GM23338 (cell line): ENCODE data around the gene PLPP2. TPM values are rescaled to one million over a fixed set of nuclear protein-coding genes. Genes with fewer than 3 reads are reported as not detected.

Source experiments
- CREB1 ChIP-seq: fragments of 250-450 bp; sonication (Bioruptor Pico); IDR thresholded peaks from 2 replicates; pipeline ENCODE4 v1.5.0; 2020; ENCODE audit warnings: low read depth, mild to moderate bottlenecking, moderate library complexity
- JUNB ChIP-seq: IDR thresholded peaks from one replicate; pipeline ENCODE4 v1.6.1; 2016; ENCODE audit warnings: antibody characterized with exemption; ENCODE audit not compliant: unreplicated experiment
- NANOG ChIP-seq: IDR thresholded peaks from 2 replicates; pipeline ENCODE4 v1.6.1; 2016; ENCODE audit warnings: antibody characterized with exemption, borderline replicate concordance
- STAT1 ChIP-seq: IDR thresholded peaks from one replicate; pipeline ENCODE4 v1.6.1; 2016; ENCODE audit warnings: antibody characterized with exemption; ENCODE audit not compliant: unreplicated experiment
- polyA plus RNA-seq: library from polyadenylated mRNA; unstranded; fragments of >200 nt; fragmentation: Nextera tagmentation; extraction: Ambion mirVana; gene quantifications from 2 replicates; pipeline ENCODE4 v1.2.1, GENCODE V29; 2016
- total RNA-seq: library from RNA; depleted of rRNA; stranded (reverse); fragments of >200 nt; shearing (Covaris generic); gene quantifications from 2 replicates; pipeline ENCODE4 v1.2.3, GENCODE V29; 2014; rRNA removed
- TF ChIP-seq, protein P1 (sequence below): IDR thresholded peaks from one replicate; pipeline ENCODE4 v1.6.1; 2018; ENCODE audit warnings: antibody characterized with exemption; ENCODE audit not compliant: unreplicated experiment
- TF ChIP-seq, protein P2 (sequence below): fragments of 250-450 bp; sonication (Bioruptor Pico); IDR thresholded peaks from 2 replicates; pipeline ENCODE4 v1.5.0; 2020; ENCODE audit warnings: mild to moderate bottlenecking, moderate library complexity

Gene PLPP2
- total and polyA plus RNA-seq, 2 experiments from 2014 or later = 58.3 to 82.6 TPM

DNA sequence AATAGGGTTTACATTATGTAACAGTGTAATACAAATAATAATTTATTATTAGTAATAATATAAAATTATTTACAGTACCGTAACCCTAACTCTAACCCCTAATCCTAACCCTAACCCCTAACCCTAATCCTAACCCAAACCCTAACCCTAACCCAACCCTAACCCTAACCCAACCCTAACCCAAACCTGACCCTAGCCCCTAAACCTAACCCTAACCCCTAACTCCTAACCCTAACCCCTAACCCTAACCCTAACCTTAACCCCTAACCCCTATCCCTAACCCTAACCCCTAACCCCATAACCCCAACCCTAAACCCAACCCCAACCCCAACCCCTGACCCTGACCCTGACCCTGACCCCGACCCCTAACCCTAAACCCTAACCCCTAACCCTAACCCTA, 45.7 kb downstream of the PLPP2 start (continued):
- TF ChIP-seq, protein P1, sequence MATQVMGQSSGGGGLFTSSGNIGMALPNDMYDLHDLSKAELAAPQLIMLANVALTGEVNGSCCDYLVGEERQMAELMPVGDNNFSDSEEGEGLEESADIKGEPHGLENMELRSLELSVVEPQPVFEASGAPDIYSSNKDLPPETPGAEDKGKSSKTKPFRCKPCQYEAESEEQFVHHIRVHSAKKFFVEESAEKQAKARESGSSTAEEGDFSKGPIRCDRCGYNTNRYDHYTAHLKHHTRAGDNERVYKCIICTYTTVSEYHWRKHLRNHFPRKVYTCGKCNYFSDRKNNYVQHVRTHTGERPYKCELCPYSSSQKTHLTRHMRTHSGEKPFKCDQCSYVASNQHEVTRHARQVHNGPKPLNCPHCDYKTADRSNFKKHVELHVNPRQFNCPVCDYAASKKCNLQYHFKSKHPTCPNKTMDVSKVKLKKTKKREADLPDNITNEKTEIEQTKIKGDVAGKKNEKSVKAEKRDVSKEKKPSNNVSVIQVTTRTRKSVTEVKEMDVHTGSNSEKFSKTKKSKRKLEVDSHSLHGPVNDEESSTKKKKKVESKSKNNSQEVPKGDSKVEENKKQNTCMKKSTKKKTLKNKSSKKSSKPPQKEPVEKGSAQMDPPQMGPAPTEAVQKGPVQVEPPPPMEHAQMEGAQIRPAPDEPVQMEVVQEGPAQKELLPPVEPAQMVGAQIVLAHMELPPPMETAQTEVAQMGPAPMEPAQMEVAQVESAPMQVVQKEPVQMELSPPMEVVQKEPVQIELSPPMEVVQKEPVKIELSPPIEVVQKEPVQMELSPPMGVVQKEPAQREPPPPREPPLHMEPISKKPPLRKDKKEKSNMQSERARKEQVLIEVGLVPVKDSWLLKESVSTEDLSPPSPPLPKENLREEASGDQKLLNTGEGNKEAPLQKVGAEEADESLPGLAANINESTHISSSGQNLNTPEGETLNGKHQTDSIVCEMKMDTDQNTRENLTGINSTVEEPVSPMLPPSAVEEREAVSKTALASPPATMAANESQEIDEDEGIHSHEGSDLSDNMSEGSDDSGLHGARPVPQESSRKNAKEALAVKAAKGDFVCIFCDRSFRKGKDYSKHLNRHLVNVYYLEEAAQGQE = no peak
- no peak for TF ChIP-seq NANOG
- no peak for TF ChIP-seq JUNB
- TF ChIP-seq, protein P2, sequence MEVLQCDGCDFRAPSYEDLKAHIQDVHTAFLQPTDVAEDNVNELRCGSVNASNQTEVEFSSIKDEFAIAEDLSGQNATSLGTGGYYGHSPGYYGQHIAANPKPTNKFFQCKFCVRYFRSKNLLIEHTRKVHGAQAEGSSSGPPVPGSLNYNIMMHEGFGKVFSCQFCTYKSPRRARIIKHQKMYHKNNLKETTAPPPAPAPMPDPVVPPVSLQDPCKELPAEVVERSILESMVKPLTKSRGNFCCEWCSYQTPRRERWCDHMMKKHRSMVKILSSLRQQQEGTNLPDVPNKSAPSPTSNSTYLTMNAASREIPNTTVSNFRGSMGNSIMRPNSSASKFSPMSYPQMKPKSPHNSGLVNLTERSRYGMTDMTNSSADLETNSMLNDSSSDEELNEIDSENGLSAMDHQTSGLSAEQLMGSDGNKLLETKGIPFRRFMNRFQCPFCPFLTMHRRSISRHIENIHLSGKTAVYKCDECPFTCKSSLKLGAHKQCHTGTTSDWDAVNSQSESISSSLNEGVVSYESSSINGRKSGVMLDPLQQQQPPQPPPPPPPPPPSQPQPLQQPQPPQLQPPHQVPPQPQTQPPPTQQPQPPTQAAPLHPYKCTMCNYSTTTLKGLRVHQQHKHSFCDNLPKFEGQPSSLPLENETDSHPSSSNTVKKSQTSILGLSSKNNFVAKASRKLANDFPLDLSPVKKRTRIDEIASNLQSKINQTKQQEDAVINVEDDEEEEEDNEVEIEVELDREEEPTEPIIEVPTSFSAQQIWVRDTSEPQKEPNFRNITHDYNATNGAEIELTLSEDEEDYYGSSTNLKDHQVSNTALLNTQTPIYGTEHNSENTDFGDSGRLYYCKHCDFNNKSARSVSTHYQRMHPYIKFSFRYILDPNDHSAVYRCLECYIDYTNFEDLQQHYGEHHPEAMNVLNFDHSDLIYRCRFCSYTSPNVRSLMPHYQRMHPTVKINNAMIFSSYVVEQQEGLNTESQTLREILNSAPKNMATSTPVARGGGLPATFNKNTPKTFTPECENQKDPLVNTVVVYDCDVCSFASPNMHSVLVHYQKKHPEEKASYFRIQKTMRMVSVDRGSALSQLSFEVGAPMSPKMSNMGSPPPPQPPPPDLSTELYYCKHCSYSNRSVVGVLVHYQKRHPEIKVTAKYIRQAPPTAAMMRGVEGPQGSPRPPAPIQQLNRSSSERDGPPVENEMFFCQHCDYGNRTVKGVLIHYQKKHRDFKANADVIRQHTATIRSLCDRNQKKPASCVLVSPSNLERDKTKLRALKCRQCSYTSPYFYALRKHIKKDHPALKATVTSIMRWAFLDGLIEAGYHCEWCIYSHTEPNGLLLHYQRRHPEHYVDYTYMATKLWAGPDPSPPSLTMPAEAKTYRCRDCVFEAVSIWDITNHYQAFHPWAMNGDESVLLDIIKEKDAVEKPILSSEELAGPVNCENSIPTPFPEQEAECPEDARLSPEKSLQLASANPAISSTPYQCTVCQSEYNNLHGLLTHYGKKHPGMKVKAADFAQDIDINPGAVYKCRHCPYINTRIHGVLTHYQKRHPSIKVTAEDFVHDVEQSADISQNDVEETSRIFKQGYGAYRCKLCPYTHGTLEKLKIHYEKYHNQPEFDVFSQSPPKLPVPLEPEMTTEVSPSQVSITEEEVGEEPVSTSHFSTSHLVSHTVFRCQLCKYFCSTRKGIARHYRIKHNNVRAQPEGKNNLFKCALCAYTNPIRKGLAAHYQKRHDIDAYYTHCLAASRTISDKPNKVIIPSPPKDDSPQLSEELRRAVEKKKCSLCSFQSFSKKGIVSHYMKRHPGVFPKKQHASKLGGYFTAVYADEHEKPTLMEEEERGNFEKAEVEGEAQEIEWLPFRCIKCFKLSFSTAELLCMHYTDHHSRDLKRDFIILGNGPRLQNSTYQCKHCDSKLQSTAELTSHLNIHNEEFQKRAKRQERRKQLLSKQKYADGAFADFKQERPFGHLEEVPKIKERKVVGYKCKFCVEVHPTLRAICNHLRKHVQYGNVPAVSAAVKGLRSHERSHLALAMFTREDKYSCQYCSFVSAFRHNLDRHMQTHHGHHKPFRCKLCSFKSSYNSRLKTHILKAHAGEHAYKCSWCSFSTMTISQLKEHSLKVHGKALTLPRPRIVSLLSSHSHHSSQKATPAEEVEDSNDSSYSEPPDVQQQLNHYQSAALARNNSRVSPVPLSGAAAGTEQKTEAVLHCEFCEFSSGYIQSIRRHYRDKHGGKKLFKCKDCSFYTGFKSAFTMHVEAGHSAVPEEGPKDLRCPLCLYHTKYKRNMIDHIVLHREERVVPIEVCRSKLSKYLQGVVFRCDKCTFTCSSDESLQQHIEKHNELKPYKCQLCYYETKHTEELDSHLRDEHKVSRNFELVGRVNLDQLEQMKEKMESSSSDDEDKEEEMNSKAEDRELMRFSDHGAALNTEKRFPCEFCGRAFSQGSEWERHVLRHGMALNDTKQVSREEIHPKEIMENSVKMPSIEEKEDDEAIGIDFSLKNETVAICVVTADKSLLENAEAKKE (CRISPR knock-in tag) = no peak
- TF ChIP-seq STAT1 = no peak
- TF ChIP-seq CREB1 (CRISPR knock-in tag) = no peak

Other genes starting within 250 kb of the PLPP2 start
- gene OR4F17, start 184.3 kb downstream of the PLPP2 start, total RNA-seq = not detected in 2 replicates
- 0.36 TPM in 1 of 2 replicates, not detected in the other for gene OR4F17, start 184.3 kb downstream of the PLPP2 start, polyA plus RNA-seq
- gene MIER2, start 53.4 kb upstream of the PLPP2 start, total RNA-seq = 37.9 and 41.3 TPM in 2 replicates
- gene MIER2, start 53.4 kb upstream of the PLPP2 start, polyA plus RNA-seq = 30.2 and 34.0 TPM in 2 replicates
- gene C2CD4C, start 117.7 kb upstream of the PLPP2 start, total RNA-seq = 10.6 and 12.5 TPM in 2 replicates
- 2.1 and 2.6 TPM in 2 replicates for gene C2CD4C, start 117.7 kb upstream of the PLPP2 start, polyA plus RNA-seq
- 2.9 and 4.6 TPM in 2 replicates for gene SHC2, start 169.6 kb upstream of the PLPP2 start, total RNA-seq
- 2.2 and 2.6 TPM in 2 replicates for gene SHC2, start 169.6 kb upstream of the PLPP2 start, polyA plus RNA-seq
- gene MADCAM1, start 205.1 kb upstream of the PLPP2 start, total RNA-seq = 1.0 and 2.5 TPM in 2 replicates
- 2.1 and 3.3 TPM in 2 replicates for gene MADCAM1, start 205.1 kb upstream of the PLPP2 start, polyA plus RNA-seq
- gene TPGS1, start 216.1 kb upstream of the PLPP2 start, total RNA-seq = 29.0 and 38.4 TPM in 2 replicates
- 11.9 and 14.9 TPM in 2 replicates for gene TPGS1, start 216.1 kb upstream of the PLPP2 start, polyA plus RNA-seq
- gene CDC34, start 240.4 kb upstream of the PLPP2 start, total RNA-seq = 146 and 148 TPM in 2 replicates
- gene CDC34, start 240.4 kb upstream of the PLPP2 start, polyA plus RNA-seq = 114 and 118 TPM in 2 replicates